Stomach (tissue), 9 donors: ENCODE measurements around the gene NEK6. TPM values are rescaled to one million over a fixed set of nuclear protein-coding genes. Genes with fewer than 3 reads are reported as not detected.

Source experiments
- DNase-seq, 2 donors: peaks; one replicate each; pipeline versions ENCODE4 v3.0.0 to v3.0.0-alpha.2; 2013 to 2019
- H3K27ac ChIP-seq, 5 donors: fragments of 200-600 bp in 4 of 5; sonication (generic) in 4 of 5; one replicate each; pipeline ENCODE4 v1.5.1; 2013 to 2019; ENCODE audit warnings: mild to moderate bottlenecking in 1 of 5, moderate library complexity in 1 of 5
- H3K27me3 ChIP-seq, 3 donors: fragments of 200-600 bp; sonication (generic); one replicate each; pipeline ENCODE4 v1.5.1; 2017 to 2019; ENCODE audit warnings: mixed run types in 1 of 3
- H3K36me3 ChIP-seq, 4 donors: fragments of 200-600 bp; sonication (generic); 1 replicate in 3 of 4; 2 replicates in 1 of 4; pipeline ENCODE4 v1.5.1; 2016 to 2019
- H3K4me1 ChIP-seq, 4 donors: fragments of 200-600 bp; sonication (generic); one replicate each; pipeline ENCODE4 v1.5.1; 2016 to 2019
- H3K4me3 ChIP-seq, 4 donors: fragments of 200-600 bp; sonication (generic) in 3 of 4; one replicate each; pipeline ENCODE4 v1.5.1; 2016 to 2019; ENCODE audit warnings: mild to moderate bottlenecking in 1 of 4
- H3K9me3 ChIP-seq, 4 donors: fragments of 200-600 bp; sonication (generic); one replicate each; pipeline ENCODE4 v1.5.1; 2016 to 2019
- CTCF ChIP-seq, 7 experiments: fragments of 450-650 bp in 4 of 7; fragments of 200-600 bp in 3 of 7; sonication (generic) in 3 of 7; IDR thresholded peaks; one replicate each; pipeline ENCODE4 v1.5.1; 2016 to 2019; ENCODE audit warnings: antibody characterized with exemption in 7 of 7, control low read depth in 2 of 7, mild to moderate bottlenecking in 1 of 7
- EP300 ChIP-seq: sonication (generic); formaldehyde crosslinking; IDR thresholded peaks from one replicate; pipeline ENCODE4 v1.6.1; 2017; ENCODE audit warnings: antibody characterized with exemption
- POLR2A ChIP-seq, 4 donors: fragments of 450-650 bp; IDR thresholded peaks; one replicate each; pipeline ENCODE4 v1.6.1; 2016; ENCODE audit warnings: antibody characterized with exemption in 4 of 4, control low read depth in 2 of 4, mild to moderate bottlenecking in 1 of 4, moderate library complexity in 1 of 4
- POLR2AphosphoS5 ChIP-seq, 3 donors: sonication (generic); formaldehyde crosslinking; IDR thresholded peaks; one replicate each; pipeline ENCODE4 v1.6.1; 2016; ENCODE audit warnings: antibody characterized with exemption in 3 of 3
- WGBS, 5 donors: extraction: QIAGEN DNeasy Blood & Tissue Kit in 3 of 5; methylation state at CpG; one replicate each; pipeline versions ENCODE4 v1.1.5 to v1.1.7; 2013 to 2018; 5-methylcytosine and 5-hydroxymethylcytosine counted together
- intact Hi-C: fragments of 100-400 bp; cut with DNase I; formaldehyde crosslinking; loops from one replicate; pipeline ENCODE4 v1.15.1; 2023; ENCODE audit warnings: low total_unique reads
- polyA plus RNA-seq, 3 donors: library from polyadenylated mRNA; stranded (reverse); fragments of 200-250 nt; gene quantifications; one replicate each; pipeline ENCODE4 v1.2.3, GENCODE V29; 2013
- total RNA-seq, 5 donors: library from RNA; depleted of rRNA; stranded (reverse); fragments of >200 nt; gene quantifications; one replicate each; pipeline versions ENCODE4 v1.1.0 to v1.2.3, GENCODE V29; 2014 to 2016
- donor health status: healthy with polysubstance abuse.
- donor health status: Bipolar disorder and iron deficiency.
- donor health status: healthy.

Gene NEK6
- total and polyA plus RNA-seq, 8 donors, result 6.0 to 76.8 (median 25.9) TPM

GRCh38 chr9:124290743-124291554, 33.2 kb downstream of the NEK6 start:
- intact Hi-C loops, result no loop called here
- H3K4me1 ChIP-seq, result peaks cover 54 to 100% (median 83%) of the 10 kb centered on the region in 4 donors
- TF ChIP-seq EP300, result no peak
- TF ChIP-seq POLR2A (IDR thresholded peaks at IDR 0.05), result no peak
- no peak for TF ChIP-seq POLR2AphosphoS5 (IDR thresholded peaks at IDR 0.05)
- no peak for TF ChIP-seq CTCF (IDR thresholded peaks at IDR 0.05)
- peak overlapping the region in 3 of 5 donors; percentile 7 to 60 (median 48) for H3K27ac ChIP-seq
- WGBS, 5 donors, result 74 to 84% (median 80%) methylated on average over 22 of the region's 22 CpGs
- H3K4me3 ChIP-seq, result no peak overlapping the region
- H3K36me3 ChIP-seq, result peaks cover 0 to 7% (median 4%) of the 10 kb centered on the region in 4 donors
- H3K9me3 ChIP-seq, result no peaks in the 10 kb centered on the region
- no peaks in the 10 kb centered on the region for H3K27me3 ChIP-seq
- no peak for DNase-seq

- no peak for TF ChIP-seq EP300
- no peak for TF ChIP-seq POLR2A (IDR thresholded peaks at IDR 0.05)
- no peak for TF ChIP-seq CTCF (IDR thresholded peaks at IDR 0.05)
- no peak for TF ChIP-seq POLR2AphosphoS5 (IDR thresholded peaks at IDR 0.05)
- WGBS, 5 donors, result 34 to 65% (median 56%) methylated on average over 8 to 11 of the region's 11 CpGs
- peak in 1 of 2 donors; percentile 61 for DNase-seq
- no peak overlapping the region for H3K4me3 ChIP-seq
- H3K27me3 ChIP-seq, result no peaks in the 10 kb centered on the region
- H3K36me3 ChIP-seq, result peaks cover 0 to 7% (median 4%) of the 10 kb centered on the region in 4 donors
- peaks cover 53 to 100% (median 83%) of the 10 kb centered on the region in 4 donors for H3K4me1 ChIP-seq
- H3K9me3 ChIP-seq, result no peaks in the 10 kb centered on the region
- intact Hi-C loops, result no loop called here
- peak overlapping the region in 3 of 5 donors; percentile 15 to 60 (median 48) for H3K27ac ChIP-seq
Measured at GRCh38 chr9:124291801-124292396, 34.1 kb downstream of the NEK6 start.

GRCh38 chr9:124292696-124293593, 35.2 kb downstream of the NEK6 start:
- no peaks in the 10 kb centered on the region for H3K27me3 ChIP-seq
- H3K9me3 ChIP-seq, result no peaks in the 10 kb centered on the region
- DNase-seq, result no peak
- H3K4me3 ChIP-seq, result no peak overlapping the region
- peak overlapping the region in 2 of 5 donors; percentile 48 to 60 for H3K27ac ChIP-seq
- no peak for TF ChIP-seq CTCF (IDR thresholded peaks at IDR 0.05)
- TF ChIP-seq POLR2AphosphoS5 (IDR thresholded peaks at IDR 0.05), result no peak
- peaks cover 0 to 7% (median 4%) of the 10 kb centered on the region in 4 donors for H3K36me3 ChIP-seq
- intact Hi-C loops, result no loop called here
- whole genome bisulfite sequencing, 5 donors, result 65 to 84% (median 77%) methylated on average over 11 to 12 of the region's 12 CpGs
- H3K4me1 ChIP-seq, result peaks cover 61 to 100% (median 84%) of the 10 kb centered on the region in 4 donors
